Measurements from ENCODE around the gene WDR48.

WDR48 gene

DNA sequence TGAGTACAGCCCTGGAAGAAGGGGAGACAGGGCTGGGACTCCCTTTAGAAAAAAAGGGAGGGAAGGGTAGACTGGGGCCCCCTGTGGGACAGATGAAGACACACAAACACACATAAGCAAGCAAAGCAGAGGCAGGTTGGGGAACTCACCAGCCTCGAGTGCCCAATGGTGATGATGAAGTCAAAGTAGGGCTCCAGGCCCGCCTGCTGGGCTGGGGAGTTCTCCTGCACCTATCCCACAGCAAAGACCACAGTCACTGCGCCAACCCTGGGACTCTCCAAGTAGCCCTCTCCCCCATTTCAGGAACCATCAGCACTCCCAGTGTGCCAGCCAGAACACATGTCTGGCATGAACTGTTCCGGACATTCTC lies 51.5 kb downstream of the WDR48 start:
- DNase-seq, result no peak

DNA sequence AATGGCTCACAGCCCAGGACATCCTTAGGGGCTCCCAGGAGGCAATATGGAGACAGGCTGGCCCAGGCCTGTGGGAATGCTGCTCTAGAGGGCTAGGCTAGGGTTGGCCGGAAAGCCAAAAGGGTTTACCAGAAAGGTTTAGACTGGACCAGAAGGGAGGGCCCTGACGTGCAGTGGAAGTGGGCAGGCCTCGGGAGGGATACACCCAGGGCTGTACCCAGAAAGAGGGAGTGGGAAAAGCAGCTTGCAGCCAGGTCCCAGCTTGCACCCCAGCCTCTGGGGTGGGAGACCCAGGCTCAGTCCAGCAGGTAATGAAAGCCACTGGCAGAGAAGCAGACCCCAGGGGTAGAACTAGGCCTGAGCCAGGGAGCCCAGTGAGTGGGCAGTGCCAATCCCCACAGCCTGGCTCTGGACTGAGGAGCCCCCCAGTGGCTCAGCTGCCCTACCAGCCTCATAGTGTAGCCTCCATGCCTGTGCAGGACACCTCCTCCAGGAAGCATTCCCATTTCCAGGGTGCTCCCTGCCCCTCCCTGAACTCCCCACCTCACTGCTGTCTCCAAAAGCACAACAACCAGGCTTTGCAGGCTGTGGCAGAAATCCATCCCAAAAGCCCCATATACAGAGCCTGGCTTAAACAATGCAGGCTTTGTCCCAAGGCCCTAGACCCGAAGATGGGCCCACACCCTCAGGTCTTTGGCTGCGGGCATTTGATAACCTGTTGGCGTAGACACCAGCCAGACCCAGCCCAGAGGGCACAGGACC lies 52.2 kb downstream of the WDR48 start:
- DNase-seq, result no peak

DNA sequence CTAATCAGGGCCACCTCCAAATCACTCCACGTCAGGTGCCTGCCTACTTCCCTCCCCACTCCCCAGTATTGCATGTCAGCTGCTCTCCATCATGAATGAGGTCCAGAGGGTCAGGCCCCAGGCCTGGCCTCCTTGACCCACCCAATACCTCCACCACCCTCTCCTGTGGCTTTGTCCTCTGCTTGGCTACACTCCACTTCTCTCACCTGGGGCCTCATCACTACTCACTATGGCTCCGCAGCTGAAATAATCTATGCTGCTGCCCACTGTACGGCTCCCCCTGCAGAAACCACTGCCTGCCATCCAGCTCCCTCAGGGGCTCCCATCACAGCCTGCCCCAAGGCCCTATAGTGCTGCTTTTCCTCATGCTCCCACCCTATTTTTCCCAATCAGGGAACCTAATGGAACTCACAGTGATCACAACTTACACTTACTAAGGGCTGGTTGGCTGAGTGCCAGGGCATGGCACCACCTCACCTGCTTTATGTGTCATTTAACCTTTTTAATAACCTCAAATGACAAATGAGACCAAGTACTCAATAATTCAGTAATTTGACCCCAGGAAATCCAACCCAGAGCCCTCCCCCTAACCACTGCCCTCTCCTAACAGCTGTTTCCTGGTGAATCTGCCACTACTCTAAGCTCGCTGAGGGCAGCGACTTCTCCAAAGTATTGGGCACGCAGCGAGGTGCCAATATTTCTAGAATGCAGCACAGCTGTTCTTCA lies 53.3 kb downstream of the WDR48 start:
- DNase-seq, result peak; percentile 8

DNA sequence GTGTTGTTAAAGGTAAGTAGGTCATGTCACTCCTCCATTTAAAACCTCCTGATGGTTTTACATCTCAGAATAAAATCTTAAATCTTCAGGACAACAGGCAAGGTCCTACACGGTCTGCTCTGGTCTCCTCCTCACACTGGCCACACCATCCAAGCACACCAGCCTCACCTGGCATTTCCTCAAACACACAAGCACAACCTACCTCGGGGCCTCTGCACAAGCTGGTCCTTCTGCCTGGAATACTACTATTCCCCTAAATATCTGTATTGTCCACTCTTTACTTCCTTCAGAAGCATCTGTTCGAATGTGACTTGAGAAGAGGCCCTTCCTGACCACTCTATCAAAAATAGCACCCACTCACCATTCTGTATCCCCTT lies 53.9 kb downstream of the WDR48 start:
- no peak for DNase-seq

DNA sequence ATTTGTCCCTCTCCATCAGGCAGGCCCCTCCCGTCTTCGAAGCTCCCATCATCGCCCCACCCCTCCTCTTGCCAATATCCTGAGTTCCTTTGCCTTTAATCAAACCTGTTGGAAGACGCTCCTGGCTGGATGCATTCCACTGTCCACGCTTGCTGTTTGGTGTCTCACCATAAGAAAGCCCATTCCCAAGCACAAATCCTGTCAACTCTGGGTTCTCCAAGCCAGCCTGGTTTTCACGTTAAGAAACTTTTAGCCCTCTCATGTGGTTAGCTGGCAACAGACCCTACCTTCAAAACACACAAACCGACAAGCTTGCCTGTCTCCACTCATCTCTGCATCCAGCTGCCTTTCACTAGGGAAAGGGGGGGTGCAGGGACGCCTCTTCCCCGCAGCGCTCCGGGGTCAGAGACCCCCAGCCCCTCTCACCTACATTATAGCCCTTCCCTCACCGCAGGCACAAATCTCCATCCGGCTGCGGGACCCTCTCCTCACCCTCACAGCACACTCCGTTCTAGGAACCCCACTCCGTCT lies 54.5 kb downstream of the WDR48 start:
- no peak for DNase-seq

DNA sequence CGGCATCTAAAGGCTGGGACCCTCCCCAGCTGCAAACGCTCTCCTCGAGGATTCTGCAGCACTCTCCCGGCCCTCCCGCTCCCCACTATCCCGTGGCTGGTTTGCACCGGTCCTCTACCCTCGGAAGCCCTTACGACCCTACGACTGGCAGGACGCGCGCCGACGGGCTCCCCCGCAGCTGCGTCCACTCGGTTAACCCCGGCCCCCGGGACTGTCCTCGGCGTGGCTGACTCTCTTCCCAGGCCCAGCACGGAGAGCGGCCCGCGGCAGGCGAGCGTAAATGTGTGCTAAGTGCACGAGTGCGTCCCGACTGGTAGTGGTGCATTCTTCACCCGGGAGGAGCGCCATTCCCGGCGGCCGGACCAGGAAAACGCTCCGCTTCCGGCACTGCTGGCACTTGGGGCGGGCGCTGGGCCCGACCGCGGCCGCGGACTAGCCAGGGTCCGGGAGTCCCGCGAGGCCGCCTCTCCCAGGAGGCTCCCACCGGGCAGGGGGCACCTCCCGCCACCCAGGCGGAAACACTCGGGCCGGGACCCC lies 55.1 kb downstream of the WDR48 start:
- DNase-seq, result peak; percentile 25

DNA sequence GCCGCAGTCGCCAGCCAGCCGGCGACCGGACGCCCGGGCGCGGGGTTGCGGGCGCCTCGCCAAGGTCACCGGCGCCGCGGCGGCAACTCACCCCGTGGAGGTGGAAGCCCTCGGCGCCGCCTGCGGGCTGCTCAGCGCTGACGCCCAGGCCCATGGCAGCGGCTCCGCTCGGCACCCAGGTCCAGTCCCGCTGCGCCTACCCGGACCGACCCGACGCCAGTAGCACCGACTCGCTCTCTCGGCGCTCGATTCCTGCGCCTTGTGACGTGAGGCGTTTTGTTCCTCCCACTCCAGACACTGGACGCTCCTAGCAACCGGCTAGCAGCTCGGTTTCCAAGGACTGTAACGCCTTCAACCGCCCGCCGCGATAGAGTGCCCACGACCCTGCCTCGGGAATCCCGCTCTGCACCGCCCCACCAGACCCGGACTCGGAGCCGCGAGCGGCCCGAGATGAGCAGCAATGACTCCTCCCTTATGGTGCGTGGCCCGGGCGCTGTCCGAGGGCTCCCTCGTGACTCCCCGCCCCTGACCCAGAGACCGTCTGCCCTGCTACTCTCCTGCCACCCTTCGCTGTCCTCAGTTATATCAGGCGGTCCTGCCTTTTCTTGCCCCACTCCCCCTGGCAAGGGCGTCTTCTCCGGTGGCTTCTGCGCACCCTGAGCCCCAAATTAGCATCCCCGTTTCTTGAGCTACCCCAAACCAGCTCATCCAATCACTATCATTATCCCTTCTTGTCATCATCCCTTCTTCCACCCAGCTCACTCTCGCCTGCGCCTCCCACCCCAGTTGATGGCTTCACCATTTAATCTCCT lies 55.8 kb downstream of the WDR48 start, which contains the start of the genes GORASP1 and TTC21A:
TSS of gene GORASP1 (minus strand) at position 240 of the 812 bp plus-strand sequence. CDS start at position 154, 86 bp downstream.
TSS of gene TTC21A (plus strand) at position 293 of the 812 bp plus-strand sequence. CDS start at position 451, 158 bp downstream.
- peak; percentile 56 for DNase-seq

DNA sequence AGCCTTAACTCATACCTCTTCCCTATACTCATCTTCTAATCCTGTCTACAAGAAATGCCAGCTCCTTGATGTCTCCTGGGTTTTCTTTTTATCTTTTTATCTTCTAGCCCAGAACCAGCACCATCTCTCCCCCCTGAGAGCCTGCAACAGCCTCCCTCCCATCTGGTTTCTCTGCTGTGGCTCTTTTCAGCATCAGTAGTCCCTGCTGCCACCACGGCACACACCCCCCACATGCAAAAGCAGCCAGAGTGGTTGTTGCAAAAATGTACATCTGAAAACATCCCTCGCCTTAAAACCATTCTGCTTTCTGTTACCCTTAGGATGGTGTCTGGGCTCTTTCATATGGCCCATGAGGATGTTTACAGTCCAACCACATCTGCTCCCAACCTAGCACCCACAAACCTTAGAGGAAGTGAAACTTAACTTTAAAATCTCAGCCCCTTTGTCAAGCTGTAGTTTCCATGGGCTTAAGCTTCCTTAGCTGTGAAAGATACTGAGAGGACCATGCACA lies 56.4 kb downstream of the WDR48 start:
- no peak for DNase-seq

DNA sequence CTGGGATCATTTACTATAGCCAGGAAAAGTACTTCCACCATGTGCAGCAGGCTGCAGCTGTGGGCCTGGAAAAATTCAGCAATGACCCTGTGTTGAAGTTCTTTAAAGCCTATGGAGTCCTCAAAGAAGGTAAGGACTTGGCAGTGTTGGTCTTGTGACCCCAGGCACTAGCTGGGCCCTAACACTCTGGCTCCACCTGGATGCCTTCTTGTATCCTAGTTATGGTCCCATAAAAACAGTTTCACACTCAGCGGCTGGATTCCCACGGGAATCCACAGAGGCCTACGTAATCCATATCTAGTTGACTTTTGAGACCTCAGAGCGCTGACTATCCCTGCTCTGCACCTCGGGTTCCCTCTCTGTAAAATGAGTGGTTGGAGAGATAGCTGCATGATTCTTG lies 57.3 kb downstream of the WDR48 start:
- DNase-seq, result no peak

DNA sequence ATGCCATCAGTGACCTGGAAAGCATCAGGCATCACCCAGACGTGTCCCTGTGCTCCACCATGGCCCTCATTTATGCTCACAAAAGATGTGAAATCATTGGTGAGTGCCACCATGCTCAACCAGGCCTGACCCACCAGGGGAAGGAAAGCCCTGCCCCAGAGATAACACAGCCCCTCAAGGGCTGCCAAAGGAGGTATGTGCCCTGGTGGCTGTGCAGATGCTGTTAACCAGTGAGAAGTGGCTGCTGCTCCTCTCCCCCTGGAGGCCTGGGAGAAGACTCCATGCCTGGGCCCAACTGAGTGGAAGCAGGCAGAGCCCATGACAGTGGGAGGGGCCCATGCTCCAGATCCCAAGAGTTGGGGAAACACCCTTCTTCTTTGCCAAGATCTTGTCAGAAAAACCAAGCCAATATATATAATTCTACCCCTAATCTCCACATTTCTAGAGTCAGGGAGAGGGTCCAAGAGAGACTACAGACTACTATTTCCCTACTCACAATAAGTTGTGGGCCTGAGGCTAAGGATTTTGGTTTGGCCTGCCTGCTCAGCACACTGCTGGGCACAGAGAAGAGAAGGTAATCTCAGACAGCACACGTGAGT lies 58.3 kb downstream of the WDR48 start:
- DNase-seq, result no peak

DNA sequence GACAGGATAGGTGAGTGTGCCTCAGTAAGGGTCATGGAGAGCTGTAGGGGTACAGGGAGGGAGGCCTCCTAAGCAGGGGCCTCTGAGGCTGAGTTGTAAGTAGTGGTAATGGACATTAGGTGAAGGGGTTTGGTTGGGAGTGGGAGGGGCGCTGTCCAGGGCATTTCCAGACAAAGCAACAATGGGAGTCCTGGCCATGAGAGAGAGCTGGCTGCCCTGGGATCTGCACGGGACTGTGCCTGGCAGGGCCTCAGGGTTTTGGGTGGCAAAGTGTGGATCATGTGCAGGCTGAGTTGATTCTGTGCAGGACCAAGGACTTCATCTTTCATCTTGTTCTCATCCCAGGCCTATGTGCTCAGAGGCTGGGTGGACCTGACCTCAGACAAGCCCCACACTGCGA lies 60.3 kb downstream of the WDR48 start:
- DNase-seq, result no peak

DNA sequence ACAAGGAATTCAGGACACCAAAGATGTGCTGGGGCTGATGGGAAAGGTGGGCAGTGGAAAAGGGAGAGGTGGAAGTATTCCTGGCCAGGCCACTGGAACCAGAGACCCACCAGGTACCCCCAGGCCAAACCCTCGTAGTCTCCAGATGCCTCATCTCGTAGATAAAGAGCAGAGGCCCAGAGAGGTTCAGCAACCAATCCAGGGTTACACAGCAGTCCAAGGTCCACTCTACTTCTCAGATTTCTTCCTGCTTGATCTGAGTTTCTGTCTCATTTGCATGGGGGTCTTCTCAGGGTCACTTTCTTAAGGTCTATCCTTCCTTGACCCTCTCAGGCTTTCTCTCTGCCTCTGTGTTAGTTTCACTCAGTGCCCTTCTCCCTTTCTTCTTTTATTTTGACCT lies 60.7 kb downstream of the WDR48 start:
- no peak for DNase-seq

DNA sequence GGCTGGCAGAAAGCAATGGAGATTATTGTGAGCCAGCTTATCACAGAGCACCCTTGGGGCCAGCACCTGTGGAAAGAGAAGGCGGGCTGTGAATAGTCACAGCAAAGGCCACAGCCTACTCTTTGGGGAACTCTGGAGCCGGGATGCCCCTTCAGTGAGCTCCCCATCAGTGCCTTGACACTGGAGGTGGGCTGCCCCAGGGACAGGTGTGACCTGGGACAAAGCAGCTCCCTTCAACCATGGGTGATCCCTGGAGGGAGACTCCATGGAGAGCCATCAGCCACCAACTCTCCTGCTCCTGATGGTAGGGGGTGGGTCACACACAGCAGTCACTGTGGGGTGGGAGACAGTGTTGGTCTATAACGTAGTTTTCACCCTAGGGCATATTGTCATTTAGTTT lies 61.5 kb downstream of the WDR48 start:
- no peak for DNase-seq

DNA sequence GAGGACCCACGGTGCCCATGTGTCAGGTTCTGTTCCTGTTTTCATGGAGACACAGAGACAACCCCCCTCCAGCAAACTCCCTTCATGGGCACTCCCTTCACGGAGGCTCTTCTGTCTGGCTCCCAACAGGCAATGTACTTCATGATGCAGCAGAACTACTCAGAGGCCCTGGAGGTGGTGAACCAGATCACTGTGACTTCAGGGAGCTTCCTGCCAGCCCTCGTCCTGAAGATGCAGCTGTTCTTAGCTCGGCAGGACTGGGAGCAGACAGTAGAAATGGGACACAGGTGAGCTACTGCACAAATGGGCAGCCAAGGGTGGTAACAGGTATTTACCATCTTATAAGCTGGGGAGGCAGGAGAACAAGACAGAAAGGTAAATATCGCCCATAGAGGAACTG lies 62.6 kb downstream of the WDR48 start:
- no peak for DNase-seq

DNA sequence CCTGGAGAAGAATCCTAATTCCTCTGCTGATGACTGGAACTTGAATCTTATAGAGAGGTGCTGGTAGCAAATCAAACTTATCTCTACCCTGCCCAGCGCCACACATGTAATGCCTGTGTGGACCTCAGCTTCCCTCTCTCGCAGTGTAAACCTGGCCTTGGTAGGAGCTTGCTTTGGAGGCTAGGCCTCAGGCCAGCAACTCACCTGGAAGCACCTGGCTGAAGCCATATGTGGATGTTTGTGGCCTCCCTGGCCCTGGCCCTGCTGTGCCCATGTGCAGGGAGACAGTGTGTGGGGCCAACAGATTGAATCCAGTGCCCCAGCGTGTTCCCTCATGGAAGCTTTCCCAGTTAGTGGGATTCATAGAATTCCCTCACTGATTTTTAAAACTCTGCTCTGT lies 64.1 kb downstream of the WDR48 start:
- DNase-seq, result no peak

DNA sequence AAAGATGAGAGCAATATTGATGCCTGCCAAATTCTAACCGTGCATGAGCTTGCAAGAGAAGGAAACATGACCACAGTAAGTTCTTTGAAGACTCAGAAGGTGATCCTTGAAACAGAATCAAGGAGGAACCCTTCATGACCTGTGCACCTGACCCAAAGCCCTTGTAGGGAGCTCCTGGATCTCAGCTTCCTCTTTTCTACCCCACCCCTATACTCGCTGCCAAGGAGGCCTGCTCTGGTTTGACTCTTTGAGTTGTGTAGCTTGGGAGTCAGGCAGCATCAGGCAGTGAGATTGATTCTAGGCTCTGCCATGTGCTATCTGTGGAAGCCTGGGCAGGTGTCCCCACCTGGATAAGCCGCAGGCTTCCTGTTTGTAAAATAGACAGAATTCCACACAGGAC lies 66.3 kb downstream of the WDR48 start:
- DNase-seq, result no peak

DNA sequence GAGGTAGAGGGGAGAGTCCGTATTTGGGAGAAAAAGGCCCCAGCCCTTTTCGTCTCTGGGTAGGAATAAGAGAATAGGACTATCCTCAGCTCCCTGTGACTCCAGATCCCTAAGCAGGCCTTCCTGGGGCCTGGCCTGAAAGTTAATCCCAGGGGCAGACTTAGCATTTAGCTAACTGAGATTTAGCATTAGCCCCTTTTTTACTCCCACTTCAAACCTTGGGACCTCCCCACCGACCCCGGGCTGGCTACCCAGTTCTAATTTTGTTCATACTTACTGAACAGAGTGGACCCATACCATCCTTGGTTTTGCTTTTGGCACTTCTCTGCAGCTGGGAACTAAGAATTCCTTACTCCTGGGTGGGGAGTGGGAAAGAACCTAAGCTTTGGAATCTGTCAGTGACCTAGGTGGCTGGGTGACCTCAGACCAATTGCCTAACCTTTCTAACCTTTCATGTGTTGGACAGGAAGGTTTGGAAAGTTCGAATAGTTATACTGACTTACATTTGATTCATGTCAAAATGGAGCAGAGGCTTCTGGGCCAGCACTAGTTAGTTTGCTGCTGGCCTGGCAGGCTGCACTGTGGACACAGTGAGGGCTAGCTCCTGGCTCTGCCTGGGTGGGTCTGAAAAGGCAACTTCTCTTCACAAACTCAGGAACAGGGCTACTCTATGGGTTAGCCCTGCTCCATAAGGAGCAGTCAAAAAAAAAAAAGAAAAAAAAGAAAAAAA lies 67.3 kb downstream of the WDR48 start:
- DNase-seq, result no peak

DNA sequence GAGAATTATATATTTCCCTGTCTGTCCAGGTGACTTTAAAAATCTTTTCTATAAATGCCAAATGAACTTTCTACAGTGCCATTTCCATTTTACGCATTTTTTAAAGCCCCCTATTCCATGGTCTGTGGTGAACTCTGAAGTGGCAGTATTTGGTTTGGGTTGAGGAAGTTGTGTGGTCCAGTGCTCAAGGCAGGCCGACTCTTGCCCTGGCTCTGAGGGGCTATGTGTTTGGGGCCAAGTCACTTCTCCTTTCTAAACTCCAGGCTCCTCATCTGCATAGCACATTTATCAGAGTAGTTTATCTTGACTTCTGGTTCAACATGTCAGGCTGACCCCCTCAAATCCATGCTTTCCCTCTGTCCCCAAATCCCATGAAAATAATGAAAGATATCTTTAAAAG lies 69.8 kb downstream of the WDR48 start:
- DNase-seq, result no peak

DNA sequence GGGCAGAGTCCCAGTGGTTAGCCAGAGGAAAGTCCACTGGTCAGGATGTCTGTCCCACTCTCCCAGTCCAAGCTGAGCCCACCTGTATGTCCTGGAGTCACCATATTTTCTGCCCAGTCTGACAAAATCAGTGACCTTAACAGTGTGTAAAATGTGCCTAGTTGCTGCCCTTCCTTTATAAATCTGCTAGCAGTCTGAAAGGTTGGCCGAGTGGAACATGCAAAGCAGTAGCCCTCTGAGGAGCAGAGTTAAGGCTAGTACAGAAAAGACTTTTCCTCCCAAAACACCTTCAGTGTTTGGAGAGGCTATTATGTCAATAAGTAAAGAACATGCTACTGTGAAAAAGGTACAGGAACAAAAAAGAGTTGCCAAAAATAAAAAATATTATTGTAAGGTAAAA lies 71.0 kb downstream of the WDR48 start:
- DNase-seq, result no peak

DNA sequence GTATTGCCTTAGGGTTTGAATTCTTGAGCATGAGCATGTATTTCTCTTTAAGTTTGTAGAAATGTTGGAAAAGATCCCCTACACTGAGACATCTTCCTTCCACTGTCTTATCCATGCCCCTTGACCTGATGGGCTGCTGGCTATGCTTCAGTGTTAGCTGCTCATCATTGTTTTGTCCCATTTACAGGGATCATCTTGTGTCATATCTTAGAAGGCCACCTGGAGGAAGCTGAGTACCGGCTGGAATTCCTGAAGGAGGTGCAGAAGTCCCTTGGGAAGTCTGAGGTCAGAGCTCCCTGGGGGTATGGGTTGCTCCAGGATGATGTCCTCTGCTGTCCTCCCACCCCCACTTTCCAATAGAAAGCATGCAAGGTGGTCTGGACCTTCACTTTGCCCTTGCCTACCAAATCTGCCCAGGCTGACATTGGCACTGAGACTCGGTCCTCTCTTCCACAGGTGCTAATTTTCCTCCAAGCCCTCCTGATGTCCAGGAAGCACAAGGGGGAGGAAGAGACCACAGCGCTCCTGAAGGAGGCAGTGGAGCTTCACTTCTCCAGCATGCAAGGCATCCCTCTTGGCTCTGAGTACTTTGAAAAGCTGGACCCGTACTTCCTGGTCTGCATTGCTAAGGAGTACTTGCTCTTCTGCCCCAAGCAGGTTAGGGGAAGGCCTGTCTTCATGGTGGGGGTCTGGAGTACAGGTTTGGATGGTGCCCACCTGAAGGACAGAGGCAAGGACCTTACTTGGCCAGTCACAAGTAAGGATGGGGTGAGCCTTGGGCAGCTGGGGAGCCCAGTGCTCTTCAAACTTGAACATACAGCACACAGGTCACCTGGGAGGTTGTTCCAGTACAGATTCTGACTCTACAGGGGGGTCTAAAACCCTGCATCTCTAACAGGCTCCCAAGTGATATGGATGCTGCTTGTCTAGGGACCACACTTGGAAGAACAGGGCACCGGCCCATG lies 73.3 kb downstream of the WDR48 start:
- DNase-seq, result no peak

All from NCI-H1105 treated with DMSO at 0.1 percent for 48 hours (cell line).